ENCODE data around the gene NOS1AP.

GRCh38 chr1:162317621-162318020 lies 248.1 kb downstream of the NOS1AP start:
- TF ChIP-seq CTCF (IDR thresholded peaks at IDR 0.05) (no peak), POLR2A (IDR thresholded peaks at IDR 0.05) (no peak)

Data from body of pancreas (tissue), 4 donors.